Measurements from ENCODE around the gene MYH10.

MYH10 gene

GRCh38 chr17:8514801-8515200 is 115.7 kb downstream of the MYH10 start:
- H3K4me1 ChIP-seq, result no peaks in the 10 kb centered on the region
- H3K27ac ChIP-seq, result no peak overlapping the region
- H3K36me3 ChIP-seq, result peaks cover 13 to 100% (median 97%) of the 10 kb centered on the region in 11 experiments; a peak in 20 of 22 replicates
- no peaks in the 10 kb centered on the region for H3K27me3 ChIP-seq
- H3K4me3 ChIP-seq, result no peak overlapping the region
- H3K9me3 ChIP-seq (replicated peaks in 1 of 11), result no peaks in the 10 kb centered on the region
- H3K4me2 ChIP-seq, result no peak overlapping the region
- H3K9ac ChIP-seq, result no peak overlapping the region
- no peak for TF ChIP-seq Cebpa-rat (IDR thresholded peaks at IDR 0.05)
- no peaks in the 10 kb centered on the region for H4K20me1 ChIP-seq

- Histone ChIP-seq H3K36me3 (peaks cover 2 to 100% (median 93%) of the 10 kb centered on the region in 11 experiments; a peak in 21 of 22 replicates), H3K4me2 (no peak overlapping the region)
These were observed 124.4 kb downstream of the MYH10 start for GRCh38 chr17:8506145-8506544.

GRCh38 chr17:8504460-8505207 is 125.9 kb downstream of the MYH10 start:
- Histone ChIP-seq H3K4me2 (no peak overlapping the region), H3K4me3 (no peak overlapping the region), H3K27me3 (no peaks in the 10 kb centered on the region), H3K4me1 (no peaks in the 10 kb centered on the region), H3K36me3 (peaks cover 6 to 100% (median 93%) of the 10 kb centered on the region in 11 experiments; a peak in 21 of 22 replicates), H3K9me3 (replicated peaks in 1 of 11) (no peaks in the 10 kb centered on the region), H3K9ac (no peak overlapping the region), H4K20me1 (no peaks in the 10 kb centered on the region; a peak in 2 of 22 replicates), H3K27ac (no peak overlapping the region)
- TF ChIP-seq Cebpa-rat (IDR thresholded peaks at IDR 0.05), result no peak

More at GRCh38 chr17:8506145-8506544, 124.4 kb downstream of the MYH10 start:
- Histone ChIP-seq H4K20me1 (no peaks in the 10 kb centered on the region; a peak in 2 of 22 replicates), H3K9me3 (replicated peaks in 1 of 11) (no peaks in the 10 kb centered on the region), H3K9ac (no peak overlapping the region), H3K27ac (no peak overlapping the region), H3K4me1 (no peaks in the 10 kb centered on the region), H3K4me3 (no peak overlapping the region), H3K27me3 (no peaks in the 10 kb centered on the region)
- no peak for TF ChIP-seq Cebpa-rat (IDR thresholded peaks at IDR 0.05)

GRCh38 chr17:8503807-8504206 is 126.7 kb downstream of the MYH10 start:
- no peak overlapping the region for H3K4me3 ChIP-seq
- no peaks in the 10 kb centered on the region for H3K27me3 ChIP-seq
- no peak for TF ChIP-seq Cebpa-rat (IDR thresholded peaks at IDR 0.05)
- no peaks in the 10 kb centered on the region for H3K4me1 ChIP-seq
- H3K27ac ChIP-seq, result no peak overlapping the region
- H4K20me1 ChIP-seq, result peaks cover 0 to 4% (median 0%) of the 10 kb centered on the region in 11 experiments; a peak in 3 of 22 replicates
- H3K36me3 ChIP-seq, result peaks cover 6 to 100% (median 93%) of the 10 kb centered on the region in 11 experiments; a peak in 21 of 22 replicates
- no peak overlapping the region for H3K9ac ChIP-seq
- H3K4me2 ChIP-seq, result no peak overlapping the region
- H3K9me3 ChIP-seq (replicated peaks in 1 of 11), result no peaks in the 10 kb centered on the region

- H3K27me3 ChIP-seq, result no peaks in the 10 kb centered on the region
- no peak overlapping the region for H3K27ac ChIP-seq
- no peak overlapping the region for H3K9ac ChIP-seq
- peaks cover 0 to 4% (median 0%) of the 10 kb centered on the region in 11 experiments; a peak in 3 of 22 replicates for H4K20me1 ChIP-seq
- no peak for TF ChIP-seq Cebpa-rat (IDR thresholded peaks at IDR 0.05)
- H3K4me3 ChIP-seq, result no peak overlapping the region
- H3K36me3 ChIP-seq, result peaks cover 4 to 100% (median 93%) of the 10 kb centered on the region in 11 experiments; a peak in 21 of 22 replicates
- no peak overlapping the region for H3K4me2 ChIP-seq
- no peaks in the 10 kb centered on the region for H3K9me3 ChIP-seq (replicated peaks in 1 of 11)
- H3K4me1 ChIP-seq, result no peaks in the 10 kb centered on the region
These were observed 127.2 kb downstream of the MYH10 start for GRCh38 chr17:8503368-8503767.

- Histone ChIP-seq H3K27ac (no peak overlapping the region), H3K36me3 (peaks cover 4 to 100% (median 92%) of the 10 kb centered on the region in 11 experiments; a peak in 19 of 22 replicates), H3K4me1 (no peaks in the 10 kb centered on the region), H3K9ac (no peak overlapping the region), H3K4me2 (no peak overlapping the region), H3K9me3 (replicated peaks in 1 of 11) (no peaks in the 10 kb centered on the region), H3K27me3 (no peaks in the 10 kb centered on the region), H3K4me3 (no peak overlapping the region), H4K20me1 (peaks cover 0 to 4% (median 0%) of the 10 kb centered on the region in 11 experiments; a peak in 3 of 22 replicates)
- TF ChIP-seq Cebpa-rat (IDR thresholded peaks at IDR 0.05), result no peak
These were observed 128.4 kb downstream of the MYH10 start for GRCh38 chr17:8502126-8502525.

- H3K27ac ChIP-seq, result no peak overlapping the region
- peaks cover 4 to 100% (median 92%) of the 10 kb centered on the region in 11 experiments; a peak in 20 of 22 replicates for H3K36me3 ChIP-seq
These were observed 129.9 kb downstream of the MYH10 start for GRCh38 chr17:8500609-8501008.

GRCh38 chr17:8499614-8500013 is 130.9 kb downstream of the MYH10 start:
- H3K36me3 ChIP-seq, result peaks cover 4 to 100% (median 92%) of the 10 kb centered on the region in 11 experiments; a peak in 20 of 22 replicates
- H3K9me3 ChIP-seq (replicated peaks in 1 of 11), result no peaks in the 10 kb centered on the region
- H3K9ac ChIP-seq, result no peak overlapping the region
- H3K4me1 ChIP-seq, result no peaks in the 10 kb centered on the region
- no peak overlapping the region for H3K4me2 ChIP-seq
- no peak overlapping the region for H3K27ac ChIP-seq
- H3K4me3 ChIP-seq, result no peak overlapping the region
- no peaks in the 10 kb centered on the region for H3K27me3 ChIP-seq
- H4K20me1 ChIP-seq, result peaks cover 0 to 6% (median 0%) of the 10 kb centered on the region in 11 experiments; a peak in 1 of 22 replicates
- no peak for TF ChIP-seq Cebpa-rat (IDR thresholded peaks at IDR 0.05)

More at GRCh38 chr17:8500609-8501008, 129.9 kb downstream of the MYH10 start:
- H3K27me3 ChIP-seq, result no peaks in the 10 kb centered on the region
- no peak overlapping the region for H3K4me3 ChIP-seq
- TF ChIP-seq Cebpa-rat (IDR thresholded peaks at IDR 0.05), result no peak
- H3K9ac ChIP-seq, result no peak overlapping the region
- no peak overlapping the region for H3K4me2 ChIP-seq
- no peaks in the 10 kb centered on the region for H3K9me3 ChIP-seq (replicated peaks in 1 of 11)
- no peaks in the 10 kb centered on the region for H3K4me1 ChIP-seq
- H4K20me1 ChIP-seq, result peaks cover 0 to 6% (median 0%) of the 10 kb centered on the region in 11 experiments; a peak in 1 of 22 replicates

GRCh38 chr17:8499171-8499570 is 131.4 kb downstream of the MYH10 start:
- no peak overlapping the region for H3K4me3 ChIP-seq
- H3K27me3 ChIP-seq, result no peaks in the 10 kb centered on the region
- H3K9me3 ChIP-seq (replicated peaks in 1 of 11), result no peaks in the 10 kb centered on the region
- no peak overlapping the region for H3K27ac ChIP-seq
- H3K4me2 ChIP-seq, result no peak overlapping the region
- no peaks in the 10 kb centered on the region for H3K4me1 ChIP-seq
- H4K20me1 ChIP-seq, result peaks cover 0 to 6% (median 0%) of the 10 kb centered on the region in 11 experiments; a peak in 1 of 22 replicates
- TF ChIP-seq Cebpa-rat (IDR thresholded peaks at IDR 0.05), result no peak
- H3K9ac ChIP-seq, result no peak overlapping the region
- H3K36me3 ChIP-seq, result peaks cover 4 to 100% (median 92%) of the 10 kb centered on the region in 11 experiments; a peak in 20 of 22 replicates

Data from BLaER1 treated with 17β-estradiol and CSF1 and Interleukin-3, amounts not matched to agents 10 nM and 100 nM (cell line).